Muscle layer of duodenum (tissue), 2 donors: ENCODE results near the gene ZFHX3.
"Not testable (repeated sequence)": the region's sequence is repeated elsewhere in the genome, so short reads cannot be mapped to it uniquely, and the experiment has no call there.

Experiments
- H3K27ac ChIP-seq: one replicate; pipeline ENCODE4 v1.7.0; 2013; ENCODE audit warnings: mild to moderate bottlenecking, low read length
- H3K27me3 ChIP-seq: one replicate; pipeline ENCODE4 v1.7.0; 2013; ENCODE audit warnings: low read depth, mild to moderate bottlenecking, control low read depth, low read length
- H3K36me3 ChIP-seq, 2 donors: one replicate each; pipeline ENCODE4 v1.7.0; 2013; ENCODE audit warnings: low read length in 2 of 2, control low read depth in 1 of 2, mild to moderate bottlenecking in 1 of 2; ENCODE audit not compliant: insufficient read depth in 2 of 2, control insufficient read depth in 1 of 2
- H3K4me1 ChIP-seq, 2 donors: one replicate each; pipeline ENCODE4 v1.7.0; 2013; ENCODE audit warnings: low read length in 2 of 2, mild to moderate bottlenecking in 2 of 2, control low read depth in 1 of 2, moderate library complexity in 1 of 2; ENCODE audit not compliant: insufficient read depth in 2 of 2, control insufficient read depth in 1 of 2
- H3K4me3 ChIP-seq, 2 donors: one replicate each; pipeline ENCODE4 v1.7.0; 2013; ENCODE audit warnings: low read length in 2 of 2, low read depth in 1 of 2, mild to moderate bottlenecking in 1 of 2
- H3K9me3 ChIP-seq, 2 donors: one replicate each; pipeline ENCODE4 v1.7.0; 2013; ENCODE audit warnings: low read length in 2 of 2, control low read depth in 1 of 2, mild to moderate bottlenecking in 1 of 2; ENCODE audit not compliant: control insufficient read depth in 1 of 2
- donor health status: healthy.

The ZFHX3 gene

DNA sequence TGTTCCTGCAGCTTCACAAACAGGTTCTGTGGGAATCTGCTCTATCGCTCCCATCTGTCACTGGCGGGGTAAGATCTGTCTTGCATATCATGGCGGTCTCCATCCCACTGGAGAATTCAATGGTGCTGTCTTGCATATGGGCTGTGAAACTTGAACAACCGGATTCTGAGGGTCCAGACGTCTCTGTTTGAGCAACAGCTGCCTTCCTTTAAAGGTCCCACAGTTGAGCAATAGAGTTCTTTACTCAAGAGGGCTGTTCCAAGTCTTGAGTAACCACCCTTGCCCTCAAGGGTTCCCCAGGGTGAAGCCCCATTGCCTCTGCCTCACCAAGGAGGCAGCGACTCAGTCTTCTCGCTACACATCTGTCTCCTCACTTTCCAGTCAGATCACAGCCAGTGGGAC lies 50.8 kb downstream of the ZFHX3 start:
- no peak overlapping the region for H3K4me3 ChIP-seq
- no peaks in the 10 kb centered on the region for H3K9me3 ChIP-seq
- no peak overlapping the region for H3K27ac ChIP-seq

DNA sequence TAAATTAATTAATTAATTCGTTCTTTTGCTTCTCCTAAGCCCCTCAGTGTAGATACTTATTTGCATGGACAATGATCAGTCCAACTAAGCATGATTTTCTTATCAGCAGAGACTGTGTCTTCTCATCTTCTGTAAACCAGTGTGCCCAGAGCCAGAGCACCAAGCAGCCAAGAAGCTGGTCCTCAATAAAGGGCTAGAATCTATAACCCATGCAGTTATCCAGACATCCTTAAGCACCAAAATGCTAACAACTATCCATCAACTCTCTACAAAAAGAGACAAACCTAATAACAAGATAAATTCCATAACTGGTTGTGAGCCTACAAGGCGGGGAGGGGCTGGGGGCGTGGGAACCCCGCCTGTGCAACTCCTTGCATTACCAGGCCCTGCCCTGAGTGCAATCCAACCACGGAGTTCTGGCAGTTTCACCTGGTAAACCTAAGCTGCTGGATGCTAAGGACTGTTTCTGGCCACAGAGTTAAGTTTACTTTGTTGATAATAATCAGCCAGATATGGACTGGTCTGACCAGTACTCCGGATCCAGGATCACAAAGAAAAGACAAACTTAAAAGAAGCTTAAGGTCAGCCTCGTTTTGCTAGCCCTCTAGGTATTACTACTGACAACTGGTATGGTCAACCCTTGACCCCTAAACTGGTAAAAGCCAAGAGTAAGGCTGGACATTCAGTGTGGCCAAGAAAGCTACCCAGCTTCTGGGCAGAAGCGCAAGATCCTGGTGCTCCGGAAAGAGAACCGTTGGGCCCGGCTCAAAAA lies 51.5 kb downstream of the ZFHX3 start:
- H3K36me3 ChIP-seq, result peaks cover 0 to 6% of the 10 kb centered on the region in 2 donors
- H3K4me3 ChIP-seq, result no peak overlapping the region
- H3K4me1 ChIP-seq, result peaks cover 6 to 14% of the 10 kb centered on the region in 2 donors
- no peak overlapping the region for H3K27ac ChIP-seq
- no peaks in the 10 kb centered on the region for H3K27me3 ChIP-seq
- no peaks in the 10 kb centered on the region for H3K9me3 ChIP-seq

More for the DNA sequence above, 50.8 kb downstream of the ZFHX3 start:
- no peaks in the 10 kb centered on the region for H3K27me3 ChIP-seq
- peaks cover 0 to 6% of the 10 kb centered on the region in 2 donors for H3K36me3 ChIP-seq
- peaks cover 6 to 8% of the 10 kb centered on the region in 2 donors for H3K4me1 ChIP-seq

- H3K4me3 ChIP-seq, H3K27me3 ChIP-seq, H3K9me3 ChIP-seq, H3K27ac ChIP-seq, H3K36me3 ChIP-seq: not testable (repeated sequence)
- H3K4me1 ChIP-seq, result peaks cover 6 to 14% of the 10 kb centered on the region in 2 donors
Observed at GRCh38 chr16:72995882-72996270, 52.1 kb downstream of the ZFHX3 start.

DNA sequence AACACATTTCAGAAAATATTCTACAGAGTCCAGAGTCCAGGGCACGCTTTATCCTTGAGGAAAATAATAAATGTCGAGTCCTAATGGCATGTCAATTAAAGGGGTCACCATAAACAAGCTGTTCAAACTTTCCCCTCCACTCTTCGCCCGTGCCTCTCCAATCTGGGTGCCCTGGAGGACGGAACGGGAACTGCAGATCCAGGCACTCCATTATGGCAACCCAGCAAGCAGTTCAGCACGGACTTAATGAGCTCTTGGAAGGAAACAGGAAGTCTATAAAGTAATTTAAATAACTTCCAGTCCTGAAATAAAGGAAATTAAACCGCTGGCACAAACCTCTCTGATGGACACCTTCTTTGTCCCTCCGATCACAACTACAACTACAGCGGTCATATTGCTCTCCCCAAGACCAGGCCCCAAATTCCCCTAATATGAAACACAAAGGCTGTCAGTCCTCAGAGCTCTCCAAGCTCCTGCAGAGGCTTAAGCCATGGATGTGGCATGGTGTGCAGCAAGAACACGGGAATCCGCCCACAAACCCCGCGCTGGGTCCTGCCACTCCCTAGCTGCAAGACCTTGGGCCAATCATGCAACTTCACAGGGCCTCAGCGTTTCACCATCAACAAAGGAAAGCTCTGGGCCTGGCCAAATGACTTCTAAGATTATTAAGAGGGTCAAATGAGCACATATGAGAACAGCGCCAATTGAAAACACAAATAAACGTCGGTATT lies 52.6 kb downstream of the ZFHX3 start:
- peaks cover 6 to 14% of the 10 kb centered on the region in 2 donors for H3K4me1 ChIP-seq
- H3K9me3 ChIP-seq, result no peaks in the 10 kb centered on the region
- H3K27ac ChIP-seq, result no peak overlapping the region
- H3K4me3 ChIP-seq, result no peak overlapping the region
- H3K27me3 ChIP-seq, result no peaks in the 10 kb centered on the region
- H3K36me3 ChIP-seq, result no peaks in the 10 kb centered on the region

DNA sequence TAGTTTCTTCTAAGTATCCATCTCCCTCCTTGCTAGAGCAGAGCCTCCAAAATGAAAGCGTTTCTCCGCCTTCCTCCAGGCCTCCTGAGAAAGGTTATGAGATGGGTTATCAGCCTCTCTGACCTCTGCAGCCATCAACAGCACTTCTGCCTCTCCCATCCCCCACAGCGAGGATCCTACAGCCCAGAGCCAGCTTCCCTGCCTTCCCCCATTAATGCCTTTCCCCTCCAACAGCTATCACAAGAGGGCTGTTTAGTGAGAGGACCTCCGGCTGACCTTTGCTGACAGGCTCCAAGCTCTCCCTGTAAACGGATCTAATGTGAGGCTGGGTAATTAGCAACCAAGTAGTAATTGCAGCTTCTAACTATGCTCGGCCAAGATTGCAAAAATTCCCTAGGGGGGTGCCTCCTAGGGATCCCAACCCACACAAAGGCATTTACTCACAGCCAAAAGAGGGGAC lies 55.8 kb downstream of the ZFHX3 start:
- peaks cover 6 to 14% of the 10 kb centered on the region in 2 donors for H3K4me1 ChIP-seq
- H3K27me3 ChIP-seq, result no peaks in the 10 kb centered on the region
- no peak overlapping the region for H3K27ac ChIP-seq
- no peaks in the 10 kb centered on the region for H3K9me3 ChIP-seq
- no peak overlapping the region for H3K4me3 ChIP-seq
- H3K36me3 ChIP-seq, result no peaks in the 10 kb centered on the region

- Histone ChIP-seq H3K27me3 (no peaks in the 10 kb centered on the region), H3K36me3 (no peaks in the 10 kb centered on the region), H3K27ac (no peak overlapping the region), H3K9me3 (no peaks in the 10 kb centered on the region), H3K4me1 (peaks cover 2 to 12% of the 10 kb centered on the region in 2 donors), H3K4me3 (no peak overlapping the region)
Observed at GRCh38 chr16:72991644-72992043, 56.3 kb downstream of the ZFHX3 start.

- H3K36me3 ChIP-seq, result no peaks in the 10 kb centered on the region
- H3K27ac ChIP-seq, result no peak overlapping the region
- no peaks in the 10 kb centered on the region for H3K27me3 ChIP-seq
- H3K4me1 ChIP-seq, result peaks cover 0 to 8% of the 10 kb centered on the region in 2 donors
- no peaks in the 10 kb centered on the region for H3K9me3 ChIP-seq
- no peak overlapping the region for H3K4me3 ChIP-seq
Observed at GRCh38 chr16:72991211-72991610, 56.7 kb downstream of the ZFHX3 start.

GRCh38 chr16:72990571-72990970 lies 57.4 kb downstream of the ZFHX3 start:
- Histone ChIP-seq H3K4me3 (no peak overlapping the region), H3K27me3 (no peaks in the 10 kb centered on the region), H3K9me3 (no peaks in the 10 kb centered on the region), H3K27ac (peak overlapping the region; percentile 12), H3K36me3 (no peaks in the 10 kb centered on the region), H3K4me1 (peaks cover 0 to 7% of the 10 kb centered on the region in 2 donors)

GRCh38 chr16:72989579-72990551 lies 58.1 kb downstream of the ZFHX3 start:
- no peaks in the 10 kb centered on the region for H3K9me3 ChIP-seq
- H3K27ac ChIP-seq, result peak overlapping the region; percentile 49
- no peaks in the 10 kb centered on the region for H3K27me3 ChIP-seq
- H3K36me3 ChIP-seq, result no peaks in the 10 kb centered on the region
- no peak overlapping the region for H3K4me3 ChIP-seq
- peaks cover 0 to 7% of the 10 kb centered on the region in 2 donors for H3K4me1 ChIP-seq

- not testable (repeated sequence) for H3K36me3 ChIP-seq, H3K4me1 ChIP-seq, H3K9me3 ChIP-seq, H3K4me3 ChIP-seq, H3K27me3 ChIP-seq
- peak overlapping the region; percentile 49 for H3K27ac ChIP-seq
Observed at GRCh38 chr16:72989203-72989578, 58.7 kb downstream of the ZFHX3 start.

DNA sequence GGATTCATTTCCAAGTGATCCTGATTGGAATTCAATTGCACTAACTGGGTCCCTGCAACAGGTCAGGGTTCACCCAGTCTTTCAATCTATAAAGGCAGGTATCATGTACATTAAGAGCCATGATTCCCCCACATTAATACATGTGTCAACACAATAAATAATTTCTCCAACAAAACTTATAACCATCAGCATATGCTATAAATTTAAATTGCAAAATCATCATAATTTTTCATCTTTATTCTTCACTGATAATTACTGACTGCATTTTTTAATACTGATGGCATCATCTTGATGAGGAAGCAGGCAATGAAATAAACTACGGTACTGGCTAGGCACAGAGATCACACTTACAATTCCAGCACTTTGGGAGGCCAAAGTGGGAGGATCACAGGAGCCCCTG lies 59.4 kb downstream of the ZFHX3 start:
- Histone ChIP-seq H3K4me3 (no peak overlapping the region), H3K36me3 (no peaks in the 10 kb centered on the region), H3K9me3 (no peaks in the 10 kb centered on the region), H3K4me1 (peaks cover 0 to 7% of the 10 kb centered on the region in 2 donors), H3K27me3 (no peaks in the 10 kb centered on the region), H3K27ac (no peak overlapping the region)
